Dermis microvascular lymphatic vessel endothelial cell (primary cell): Measurements from ENCODE around the gene SAPCD2. TPM values are rescaled to one million over a fixed set of nuclear protein-coding genes. Genes with fewer than 3 reads are reported as not detected.

Source experiments
- DNase-seq, 2 donors: peaks; one replicate each; pipeline versions ENCODE4 v3.0.0 to v3.0.0-alpha.2; 2010; ENCODE audit warnings: low read depth in 2 of 2
- total RNA-seq: library from RNA; depleted of rRNA; stranded (reverse); fragments of >200 nt; gene quantifications from 2 replicates; pipeline ENCODE4 v1.2.1, GENCODE V29; 2014

The SAPCD2 gene
- total RNA-seq, 1 donor from 2014 or later, result 10.3 TPM

DNA sequence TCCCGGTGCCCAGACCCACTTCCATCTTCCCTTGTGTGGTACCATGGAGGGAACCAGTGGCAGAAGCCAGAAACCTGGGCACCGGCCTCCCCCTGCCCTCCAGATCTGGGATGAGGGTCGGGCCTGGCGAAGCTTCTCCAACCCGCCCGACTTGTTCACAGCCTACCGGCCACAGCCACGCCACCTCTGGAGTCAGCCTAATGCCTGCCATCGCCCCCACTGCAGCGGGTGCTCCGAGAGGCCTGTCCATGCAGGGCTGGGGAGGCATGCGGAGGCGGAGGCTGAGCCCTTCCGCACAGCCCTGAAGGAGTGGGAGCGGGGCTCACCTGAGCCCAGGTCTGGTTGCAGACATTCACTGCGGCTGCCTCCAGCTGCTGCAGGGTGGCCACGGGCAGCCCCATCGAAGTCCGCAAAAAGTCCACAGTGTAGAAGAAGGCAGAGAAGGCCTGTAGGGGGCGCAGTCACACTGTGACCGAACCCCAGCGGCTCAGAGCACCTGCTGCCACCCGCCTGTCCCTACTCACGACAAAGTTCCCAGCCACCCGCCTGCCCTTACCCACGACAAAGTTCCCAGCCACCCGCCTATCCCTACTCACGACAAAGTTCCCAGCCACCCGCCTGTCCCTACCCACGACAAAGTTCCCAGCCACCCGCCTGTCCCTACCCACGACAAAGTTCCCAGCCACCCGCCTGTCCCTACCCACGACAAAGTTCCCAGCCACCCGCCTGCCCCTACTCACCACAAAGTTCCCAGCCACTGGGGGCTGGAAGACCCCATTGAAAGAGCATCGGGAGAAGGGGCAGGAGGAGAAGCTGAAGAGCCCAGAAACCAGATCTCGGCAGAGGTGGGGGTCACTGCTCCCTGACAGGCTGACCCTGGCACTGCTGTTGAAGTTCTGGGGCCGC lies 20.6 kb downstream of the SAPCD2 start:
- DNase-seq, result peak in 1 of 2 donors; percentile 60

DNA sequence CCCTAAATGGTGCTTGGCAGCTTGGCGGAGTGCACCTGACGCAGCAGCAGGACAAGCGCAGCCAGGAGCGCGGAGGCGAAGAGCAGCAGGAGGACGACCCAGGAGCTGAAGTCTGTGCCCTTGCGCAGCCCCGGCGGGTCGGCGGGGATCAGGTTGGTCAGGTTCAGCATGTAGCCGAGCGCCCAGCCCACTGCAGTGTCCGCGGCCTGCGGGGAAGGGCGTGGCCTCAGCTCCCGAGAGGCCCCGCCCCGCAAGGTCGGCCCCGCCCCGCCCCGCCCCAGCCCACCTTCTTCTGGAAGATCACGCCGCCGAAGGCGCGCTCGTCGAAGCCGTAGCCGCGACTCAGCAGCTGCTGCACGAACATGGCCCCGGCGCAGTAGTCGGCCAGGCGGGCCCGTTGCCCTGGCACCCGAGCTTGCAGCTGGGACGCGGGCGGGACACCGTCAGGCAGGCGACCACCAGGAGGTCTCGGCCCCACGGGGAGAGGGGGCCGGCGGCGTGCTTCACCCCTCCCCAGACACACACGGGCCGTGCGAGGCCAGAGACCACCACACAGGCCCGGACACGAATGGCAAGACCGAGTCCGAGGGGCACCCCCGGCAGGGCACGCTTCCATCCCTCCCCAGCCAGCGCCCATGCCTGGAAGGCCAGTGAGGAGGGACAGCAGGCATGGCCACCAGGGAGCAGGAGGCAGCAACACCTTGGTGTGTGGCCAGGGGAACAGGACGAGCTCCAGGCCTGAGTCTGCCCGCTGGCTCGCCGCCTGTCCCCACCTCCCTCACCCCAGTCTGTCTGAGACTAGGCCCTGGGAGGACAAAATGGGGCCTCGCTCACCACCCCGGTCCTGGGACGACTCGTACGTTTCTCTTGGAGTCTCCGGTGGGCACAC lies 21.5 kb downstream of the SAPCD2 start:
- no peak for DNase-seq

GRCh38 chr9:137046088-137046787 lies 24.1 kb downstream of the SAPCD2 start, which contains the start of gene NPDC1:
Gene NPDC1 (minus strand): TSS chr9:137046177. CDS start chr9:137045989, 188 bp downstream.
- DNase-seq, result peak; percentile 57 to 83

GRCh38 chr9:137045294-137046087 lies 24.9 kb downstream of the SAPCD2 start:
- DNase-seq, result peak in 1 of 2 donors; percentile 53

GRCh38 chr9:137044502-137045177 lies 25.7 kb downstream of the SAPCD2 start:
- no peak for DNase-seq

- no peak for DNase-seq
Observed at GRCh38 chr9:137044037-137044436, 26.3 kb downstream of the SAPCD2 start.

- DNase-seq, result no peak
Observed at GRCh38 chr9:137042751-137043727, 27.3 kb downstream of the SAPCD2 start.

DNA sequence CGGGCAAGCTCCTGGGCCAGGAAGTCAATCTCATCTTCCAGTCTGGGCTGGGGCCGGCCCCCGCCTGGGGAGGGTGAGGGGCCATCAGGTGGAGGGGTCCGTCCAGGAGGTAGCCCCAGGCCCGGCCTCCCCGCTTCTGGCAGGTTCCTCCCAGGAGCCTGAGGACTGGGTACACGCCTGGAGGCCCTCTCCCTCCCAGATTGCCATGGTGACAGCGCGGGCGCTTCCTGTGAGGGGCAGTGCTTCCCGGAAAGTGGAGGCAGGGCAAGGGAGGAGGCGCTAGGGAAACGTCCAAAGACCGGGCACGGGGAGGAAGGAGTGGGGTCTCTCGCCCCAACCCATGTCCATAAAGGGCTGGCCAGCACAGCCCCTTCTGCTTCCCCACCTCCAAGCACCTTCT lies 29.2 kb downstream of the SAPCD2 start:
- DNase-seq, result no peak

GRCh38 chr9:137040568-137040967 lies 29.8 kb downstream of the SAPCD2 start:
- no peak for DNase-seq

DNA sequence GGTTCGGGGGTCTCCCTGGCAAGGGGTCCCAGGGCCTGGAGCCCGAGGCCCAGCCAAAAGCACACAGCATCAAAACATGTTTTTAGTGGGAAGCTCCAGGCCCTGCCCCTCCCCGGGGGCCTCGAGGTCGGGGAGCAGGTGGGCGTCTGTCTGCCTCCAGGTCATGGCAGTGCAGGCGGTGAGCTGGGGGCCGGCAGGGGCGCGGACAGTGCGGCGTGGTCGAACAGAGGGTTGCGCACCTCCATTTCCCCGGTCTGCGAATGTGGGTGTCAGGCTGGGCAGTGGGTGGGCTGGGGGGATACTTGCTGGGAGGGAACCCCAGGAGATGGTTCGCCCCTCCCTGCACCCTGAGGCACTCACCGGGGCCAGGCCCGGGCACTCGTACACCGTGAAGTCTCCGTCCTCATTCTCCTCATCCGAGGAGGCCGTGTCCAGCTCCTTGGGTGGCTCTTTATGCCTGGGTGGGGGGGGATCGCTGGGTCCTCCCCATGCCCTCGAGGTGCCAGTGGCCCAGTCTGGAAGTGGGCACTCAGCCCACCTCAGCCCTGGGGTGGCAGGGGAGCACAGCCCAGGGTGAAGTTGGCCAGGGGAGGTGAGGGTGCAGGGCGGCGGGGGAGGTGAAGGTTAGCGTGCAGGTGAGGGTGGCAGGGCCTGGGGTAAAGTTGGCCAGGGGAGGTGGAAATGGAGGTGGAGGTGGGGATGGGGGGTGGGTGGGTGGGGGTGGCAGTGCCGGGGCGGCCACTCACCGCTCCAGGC lies 30.6 kb downstream of the SAPCD2 start:
- no peak for DNase-seq

DNA sequence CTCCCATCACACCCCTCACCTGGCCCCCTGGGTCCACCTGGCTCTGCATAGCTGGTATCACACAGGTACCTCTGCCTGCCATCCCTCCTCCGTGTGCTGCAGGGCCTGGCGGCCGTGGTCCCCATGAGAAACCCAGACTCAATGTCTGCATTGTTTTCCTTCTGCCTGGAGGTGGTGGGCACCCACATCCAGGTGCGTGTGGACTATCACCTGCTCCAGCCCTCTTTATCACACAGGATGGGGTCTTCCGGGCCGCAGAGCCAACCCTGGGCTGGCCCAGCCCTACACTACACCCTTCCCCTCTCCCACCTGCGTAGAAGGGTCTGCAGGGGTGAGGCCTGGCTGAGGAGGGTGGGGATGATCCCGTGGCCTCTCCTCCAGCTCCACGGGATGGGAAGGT lies 31.4 kb downstream of the SAPCD2 start:
- no peak for DNase-seq

- no peak for DNase-seq
Observed at GRCh38 chr9:137037483-137037882, 32.9 kb downstream of the SAPCD2 start.

GRCh38 chr9:137037035-137037434 lies 33.3 kb downstream of the SAPCD2 start:
- no peak for DNase-seq

DNA sequence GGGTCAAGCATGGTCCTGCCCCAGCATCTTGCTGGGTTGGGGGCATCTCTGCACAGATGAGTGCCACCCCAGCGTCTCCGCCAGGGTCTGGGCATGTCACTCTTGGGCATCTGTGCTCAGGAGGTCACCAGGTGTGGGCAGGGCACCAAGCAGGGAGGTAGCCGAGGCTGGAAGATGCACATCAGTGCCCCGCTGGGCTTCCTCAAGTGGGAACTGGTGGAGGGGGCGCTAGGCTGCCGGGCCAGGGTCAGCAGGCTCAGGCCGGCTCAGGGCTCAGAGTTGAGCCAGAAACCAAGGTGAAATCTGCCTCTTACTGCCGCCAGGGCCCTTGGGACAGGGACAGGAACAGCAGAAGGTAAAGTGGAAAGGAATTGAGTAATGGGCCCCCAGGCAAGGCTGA lies 34.4 kb downstream of the SAPCD2 start:
- no peak for DNase-seq

DNA sequence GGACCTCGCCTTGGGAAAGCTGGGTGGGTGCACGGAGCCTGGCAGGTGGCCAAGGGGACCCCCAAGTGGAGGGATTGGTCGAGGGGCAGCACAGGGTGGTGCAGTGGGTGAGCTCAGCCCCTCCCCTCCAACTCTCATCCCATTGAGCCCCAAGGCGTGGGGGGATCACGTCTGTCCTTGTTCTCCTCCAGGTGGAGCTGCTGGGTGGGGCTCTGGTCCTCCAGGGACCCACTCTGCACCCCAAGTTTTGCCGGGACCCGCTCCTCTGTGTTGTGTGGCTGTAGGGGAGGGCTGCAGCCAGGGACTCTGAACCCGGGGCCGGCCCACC lies 34.9 kb downstream of the SAPCD2 start:
- no peak for DNase-seq

DNA sequence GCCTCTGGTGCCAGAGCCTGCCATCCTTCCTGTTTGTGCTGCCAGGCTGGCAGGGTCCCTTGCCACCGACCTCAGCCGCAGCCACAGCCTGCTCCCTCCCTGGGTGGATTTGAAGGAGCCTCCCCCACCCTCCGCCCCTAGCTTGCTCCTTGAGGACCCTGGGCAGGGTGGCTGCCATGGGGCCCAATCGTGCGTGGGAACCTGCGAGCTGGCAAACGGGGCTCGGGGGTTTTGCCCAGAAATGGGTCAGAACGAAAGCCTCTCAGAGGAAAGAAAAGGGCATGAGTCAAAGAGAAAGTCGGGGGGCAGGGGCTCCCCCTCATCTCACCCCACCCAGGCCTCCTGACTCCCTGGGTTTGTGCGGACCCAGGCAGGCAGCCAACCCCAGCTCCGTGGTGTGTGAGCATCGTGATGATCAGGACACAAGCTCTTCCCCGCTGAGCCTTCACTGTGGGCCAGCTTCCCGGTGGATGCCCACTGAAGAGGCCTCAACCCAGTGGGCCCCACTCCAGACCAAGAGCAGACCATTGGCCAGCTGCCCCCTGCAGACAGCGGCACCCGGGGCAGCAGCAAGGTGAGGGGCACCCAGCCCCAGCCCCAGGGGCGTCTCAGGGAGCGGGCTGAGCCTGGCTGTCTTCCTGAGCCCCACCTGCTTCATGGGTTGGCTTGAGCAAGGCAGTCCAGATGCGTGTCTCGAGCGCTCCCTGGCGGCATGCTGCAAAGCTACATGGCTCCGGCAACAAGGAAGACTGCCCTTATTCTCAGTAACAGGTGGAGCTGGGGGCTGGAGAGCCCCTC lies 35.4 kb downstream of the SAPCD2 start:
- peak; percentile 68 to 85 for DNase-seq

GRCh38 chr9:137034039-137034708 lies 36.2 kb downstream of the SAPCD2 start:
- no peak for DNase-seq
